HepG2 (cell line): ENCODE measurements around the gene KCNT1. TPM values are rescaled to one million over a fixed set of nuclear protein-coding genes. Genes with fewer than 3 reads are reported as not detected.

Experiments
- ATAC-seq: fragments of 200-7000 bp; cut with Tn5 transposase; 3 replicates; pipeline ENCODE4 v1.9.1; 2020; ENCODE audit warnings: mild to moderate bottlenecking, moderate library complexity
- BruUV-seq: library from RNA; stranded (reverse); fragments of 400-500 nt; replicated peaks from 2 replicates; lab custom pipeline; 2021; lab: Mats Ljungman, UMichigan
- CTCF ChIA-PET: fragments of 300-600 bp; formaldehyde crosslinking; extraction: SDS; loops from one replicate; lab custom pipeline; 2021; ENCODE audit warnings: low total read pairs, inconsistent platforms, low intra/inter-chr PET ratio; lab: Yijun Ruan, JAX
- POLR2A ChIA-PET: fragments of 350-600 bp; sonication (Branson Sonifier 250); formaldehyde crosslinking; loops from one replicate; lab custom pipeline; 2020; ENCODE audit warnings: antibody characterized with exemption, inconsistent platforms; lab: Yijun Ruan, JAX
- DNase-seq: peaks from one replicate; pipeline ENCODE4 v3.0.0-alpha.2; 2015; ENCODE audit warnings: low spot score
- FAIRE-seq: peaks from 3 replicates; lab custom pipeline; 2011; peaks lifted over from hg19 to GRCh38; lab: Jason Lieb, UNC
- H2AFZ ChIP-seq: one replicate; pipeline ENCODE4 v1.6.1; 2011; ENCODE audit warnings: low read length, inconsistent platforms
- H3K27ac ChIP-seq: fragments of 300-600 bp; 3 replicates; pipeline ENCODE4 v1.8.0; 2011; ENCODE audit warnings: mixed run types, mild to moderate bottlenecking, mixed read lengths, low read length, inconsistent platforms; ENCODE audit not compliant: insufficient read depth; ENCODE audit errors: extremely low read length
- H3K27me3 ChIP-seq, 2 experiments: fragments of 200-600 bp in 1 of 2; 2 replicates in 1 of 2; 3 replicates in 1 of 2; pipeline versions ENCODE4 v1.6.0 to v1.8.0; 2011; ENCODE audit warnings: low read length in 2 of 2, mild to moderate bottlenecking in 2 of 2, moderate library complexity in 2 of 2, inconsistent platforms in 1 of 2; ENCODE audit not compliant: insufficient read depth in 2 of 2, control insufficient read depth in 1 of 2
- H3K36me3 ChIP-seq, 2 experiments: fragments of 200-600 bp in 1 of 2; replicated peaks in 1 of 2; 2 replicates in 1 of 2; 3 replicates in 1 of 2; pipeline versions ENCODE4 v1.5.1 to v1.8.0; 2011; ENCODE audit warnings: low read length in 2 of 2, inconsistent platforms in 1 of 2; ENCODE audit not compliant: insufficient read depth in 2 of 2, control insufficient read depth in 1 of 2
- H3K4me1 ChIP-seq: 2 replicates; pipeline ENCODE4 v1.5.1; 2012; ENCODE audit warnings: low read length, inconsistent platforms; ENCODE audit not compliant: insufficient read depth
- H3K4me2 ChIP-seq: 2 replicates; pipeline ENCODE4 v1.6.0; 2011; ENCODE audit warnings: low read depth, low read length, inconsistent platforms
- H3K4me3 ChIP-seq, 3 experiments: fragments of 200-600 bp in 1 of 3; sonication (generic), shearing (Covaris generic) in 1 of 3; replicated peaks in 1 of 3; 2 replicates each; pipeline ENCODE4 v1.5.1; 2011 to 2016; ENCODE audit warnings: low read length in 3 of 3, inconsistent platforms in 2 of 3, low read depth in 2 of 3, mild to moderate bottlenecking in 2 of 3, control low read depth in 1 of 3, mixed read lengths in 1 of 3; ENCODE audit not compliant: insufficient read depth in 1 of 3
- H3K79me2 ChIP-seq: one replicate; pipeline ENCODE4 v1.6.1; 2011; ENCODE audit warnings: low read length, inconsistent platforms; ENCODE audit not compliant: insufficient read depth
- H3K9ac ChIP-seq: 2 replicates; pipeline ENCODE4 v1.6.0; 2011; ENCODE audit warnings: mild to moderate bottlenecking, low read depth, low read length, inconsistent platforms; ENCODE audit not compliant: insufficient read depth
- H3K9me3 ChIP-seq: 2 replicates; pipeline ENCODE4 v1.5.1; 2012; ENCODE audit warnings: mild to moderate bottlenecking, low read length
- H4K20me1 ChIP-seq: 2 replicates; pipeline ENCODE4 v1.6.0; 2011; ENCODE audit warnings: inconsistent platforms, mild to moderate bottlenecking, low read length, moderate library complexity; ENCODE audit not compliant: insufficient read depth
- CSRNP2 ChIP-seq: sonication (generic); formaldehyde crosslinking; conservative IDR thresholded peaks from 2 replicates; pipeline ENCODE4 v1.8.0; 2022; ENCODE audit warnings: low read depth, missing genetic modification reagents
- FIP1L1 ChIP-seq: fragments of 200-400 bp; formaldehyde crosslinking; IDR thresholded peaks from 2 replicates; pipeline ENCODE4 v1.6.1; 2018; ENCODE audit warnings: low read depth, mild to moderate bottlenecking, low read length, moderate library complexity, borderline replicate concordance; ENCODE audit not compliant: insufficient read depth
- PTBP1 ChIP-seq: fragments of 200-400 bp; formaldehyde crosslinking; IDR thresholded peaks from 2 replicates; pipeline ENCODE4 v1.6.1; 2018; ENCODE audit warnings: low read length, low read depth; ENCODE audit not compliant: poor library complexity, severe bottlenecking
- SP2 ChIP-seq: sonication (generic); formaldehyde crosslinking; IDR thresholded peaks from 2 replicates; pipeline ENCODE4 v1.5.1; 2020; ENCODE audit warnings: mild to moderate bottlenecking, missing genetic modification reagents
- TARDBP ChIP-seq: sonication (generic); formaldehyde crosslinking; IDR thresholded peaks from 2 replicates; pipeline ENCODE4 v1.8.0; 2022; ENCODE audit warnings: mild to moderate bottlenecking, missing genetic modification reagents
- TBX3 ChIP-seq: fragments of 450-650 bp; IDR thresholded peaks from 2 replicates; pipeline ENCODE4 v1.6.1; 2017; ENCODE audit warnings: antibody characterized with exemption, mild to moderate bottlenecking, inconsistent platforms, borderline replicate concordance
- ZBTB7A ChIP-seq: sonication (generic); formaldehyde crosslinking; IDR thresholded peaks from 2 replicates; pipeline ENCODE4 v1.8.0; 2022; ENCODE audit warnings: mild to moderate bottlenecking, missing genetic modification reagents
- ZNF503 ChIP-seq: sonication (generic); formaldehyde crosslinking; IDR thresholded peaks from 2 replicates; pipeline ENCODE4 v1.4.0; 2020; ENCODE audit warnings: missing genetic modification reagents
- ZNF691 ChIP-seq: sonication (generic); formaldehyde crosslinking; IDR thresholded peaks from 2 replicates; pipeline ENCODE4 v1.4.0; 2020; ENCODE audit warnings: missing genetic modification reagents, low read depth, mild to moderate bottlenecking, borderline replicate concordance
- WGBS: methylation state at CpG from one replicate; pipeline ENCODE4 v1.1.6; 2017; ENCODE audit warnings: low lambda C conversion rate; 5-methylcytosine and 5-hydroxymethylcytosine counted together
- in situ Hi-C: cut with HindIII; loops from 2 replicates; pipeline ENCODE4 v1.10.0; 2017; ENCODE audit warnings: low pct_unique_long_range_greater_than_20kb; ENCODE audit not compliant: extremely low pct_ligation_motif_present
- intact Hi-C: fragments of 100-400 bp; cut with micrococcal nuclease; formaldehyde crosslinking; loops from one replicate; pipeline ENCODE4 v1.10.0; 2022; ENCODE audit not compliant: unreplicated experiment
- polyA plus RNA-seq, 8 experiments: library from polyadenylated mRNA; depleted of rRNA in 3 of 8; stranded (reverse) in 7 of 8; unstranded in 1 of 8; fragments of >200 nt; fragmentation: Illumina TruSeq in 4 of 8; extraction: Trizol in 4 of 8; gene quantifications; 2 replicates each; pipeline versions ENCODE4 v1.2.1 to v1.2.3, GENCODE V29; 2011 to 2016; ENCODE audit warnings: low read depth in 4 of 8, missing spikeins in 1 of 8, mixed read lengths in 1 of 8; ENCODE audit not compliant: insufficient read depth in 1 of 8
- total RNA-seq, 5 experiments: library from RNA; depleted of rRNA; stranded (reverse); fragments of >200 nt; fragmentation: Illumina TruSeq; extraction: Trizol; gene quantifications; 2 replicates each; pipeline ENCODE4 v1.2.3, GENCODE V29; 2016; ENCODE audit warnings: low read depth in 1 of 5

KCNT1 gene
- total and polyA plus RNA-seq, 2 of the 13 experiments (the other 11 are each of a cell fraction or from before 2014, with no cell fraction given) = not detected

- no peak for TF ChIP-seq SP2 (CRISPR knock-in tag)
- TF ChIP-seq ZBTB7A (CRISPR knock-in tag) = no peak
- TF ChIP-seq TBX3 = no peak
Measured at GRCh38 chr9:135752281-135753204, 50.6 kb downstream of the KCNT1 start (continued).

GRCh38 chr9:135753391-135754105 lies 51.6 kb downstream of the KCNT1 start:
- Histone ChIP-seq H3K4me1 (no peaks in the 10 kb centered on the region), H3K27ac (no peak overlapping the region), H3K4me2 (no peak overlapping the region), H2AFZ (no peak overlapping the region), H3K9ac (no peak overlapping the region), H3K9me3 (no peaks in the 10 kb centered on the region), H3K27me3 (peaks cover 31 to 77% of the 10 kb centered on the region in 2 experiments; a peak in 4 of 5 replicates), H3K4me3 (no peak overlapping the region), H3K36me3 (no peaks in the 10 kb centered on the region), H4K20me1 (no peaks in the 10 kb centered on the region), H3K79me2 (no peaks in the 10 kb centered on the region)
- ChIA-PET CTCF (no interaction called here), POLR2A (no interaction called here)
- no peak for TF ChIP-seq PTBP1
- no peak for TF ChIP-seq ZNF691 (CRISPR knock-in tag)
- no peak for TF ChIP-seq ZNF503 (CRISPR knock-in tag)
- no peak for TF ChIP-seq FIP1L1
- TF ChIP-seq TARDBP (CRISPR knock-in tag) = no peak
- TF ChIP-seq CSRNP2 (CRISPR knock-in tag) = no peak
- in situ Hi-C loops (no loop called here), intact Hi-C loops (no loop called here)
- BruUV-seq = no TSS peak
- WGBS = 0% methylated on average over 2 of the region's 14 CpGs
- ATAC-seq (no peak), DNase-seq (no peak), FAIRE-seq (no peak)
